ENCODE measurements around the gene ENTPD8.

Gene ENTPD8

GRCh38 chr9:137461663-137462395 is 20.7 kb upstream of the ENTPD8 start:
- TF ChIP-seq PPARA (CRISPR knock-in tag; IDR thresholded peaks at IDR 0.05; ENCODE audit: borderline replicate concordance) (no peak), ZNF70 (CRISPR knock-in tag; IDR thresholded peaks at IDR 0.05) (no peak), ZFP3 (CRISPR knock-in tag; IDR thresholded peaks at IDR 0.05) (no peak), SNAI2 (CRISPR knock-in tag; IDR thresholded peaks at IDR 0.05) (no peak), GLIS3 (CRISPR knock-in tag; IDR thresholded peaks at IDR 0.05) (no peak), OSR1 (CRISPR knock-in tag; IDR thresholded peaks at IDR 0.05) (no peak)
- no peak for ATAC-seq

- no peak for ATAC-seq
- TF ChIP-seq, protein P1, sequence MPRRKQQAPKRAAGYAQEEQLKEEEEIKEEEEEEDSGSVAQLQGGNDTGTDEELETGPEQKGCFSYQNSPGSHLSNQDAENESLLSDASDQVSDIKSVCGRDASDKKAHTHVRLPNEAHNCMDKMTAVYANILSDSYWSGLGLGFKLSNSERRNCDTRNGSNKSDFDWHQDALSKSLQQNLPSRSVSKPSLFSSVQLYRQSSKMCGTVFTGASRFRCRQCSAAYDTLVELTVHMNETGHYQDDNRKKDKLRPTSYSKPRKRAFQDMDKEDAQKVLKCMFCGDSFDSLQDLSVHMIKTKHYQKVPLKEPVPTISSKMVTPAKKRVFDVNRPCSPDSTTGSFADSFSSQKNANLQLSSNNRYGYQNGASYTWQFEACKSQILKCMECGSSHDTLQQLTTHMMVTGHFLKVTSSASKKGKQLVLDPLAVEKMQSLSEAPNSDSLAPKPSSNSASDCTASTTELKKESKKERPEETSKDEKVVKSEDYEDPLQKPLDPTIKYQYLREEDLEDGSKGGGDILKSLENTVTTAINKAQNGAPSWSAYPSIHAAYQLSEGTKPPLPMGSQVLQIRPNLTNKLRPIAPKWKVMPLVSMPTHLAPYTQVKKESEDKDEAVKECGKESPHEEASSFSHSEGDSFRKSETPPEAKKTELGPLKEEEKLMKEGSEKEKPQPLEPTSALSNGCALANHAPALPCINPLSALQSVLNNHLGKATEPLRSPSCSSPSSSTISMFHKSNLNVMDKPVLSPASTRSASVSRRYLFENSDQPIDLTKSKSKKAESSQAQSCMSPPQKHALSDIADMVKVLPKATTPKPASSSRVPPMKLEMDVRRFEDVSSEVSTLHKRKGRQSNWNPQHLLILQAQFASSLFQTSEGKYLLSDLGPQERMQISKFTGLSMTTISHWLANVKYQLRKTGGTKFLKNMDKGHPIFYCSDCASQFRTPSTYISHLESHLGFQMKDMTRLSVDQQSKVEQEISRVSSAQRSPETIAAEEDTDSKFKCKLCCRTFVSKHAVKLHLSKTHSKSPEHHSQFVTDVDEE (CRISPR knock-in tag; IDR thresholded peaks at IDR 0.05), result no peak
- TF ChIP-seq RARB (CRISPR knock-in tag; IDR thresholded peaks at IDR 0.05) (no peak), ISL1 (CRISPR knock-in tag; IDR thresholded peaks at IDR 0.05) (no peak), ZC3H10 (CRISPR knock-in tag; IDR thresholded peaks at IDR 0.05) (no peak), TCF4 (CRISPR knock-in tag; IDR thresholded peaks at IDR 0.05; ENCODE audit: borderline replicate concordance) (no peak)
Measured at GRCh38 chr9:137461316-137461662, 20.1 kb upstream of the ENTPD8 start.

DNA sequence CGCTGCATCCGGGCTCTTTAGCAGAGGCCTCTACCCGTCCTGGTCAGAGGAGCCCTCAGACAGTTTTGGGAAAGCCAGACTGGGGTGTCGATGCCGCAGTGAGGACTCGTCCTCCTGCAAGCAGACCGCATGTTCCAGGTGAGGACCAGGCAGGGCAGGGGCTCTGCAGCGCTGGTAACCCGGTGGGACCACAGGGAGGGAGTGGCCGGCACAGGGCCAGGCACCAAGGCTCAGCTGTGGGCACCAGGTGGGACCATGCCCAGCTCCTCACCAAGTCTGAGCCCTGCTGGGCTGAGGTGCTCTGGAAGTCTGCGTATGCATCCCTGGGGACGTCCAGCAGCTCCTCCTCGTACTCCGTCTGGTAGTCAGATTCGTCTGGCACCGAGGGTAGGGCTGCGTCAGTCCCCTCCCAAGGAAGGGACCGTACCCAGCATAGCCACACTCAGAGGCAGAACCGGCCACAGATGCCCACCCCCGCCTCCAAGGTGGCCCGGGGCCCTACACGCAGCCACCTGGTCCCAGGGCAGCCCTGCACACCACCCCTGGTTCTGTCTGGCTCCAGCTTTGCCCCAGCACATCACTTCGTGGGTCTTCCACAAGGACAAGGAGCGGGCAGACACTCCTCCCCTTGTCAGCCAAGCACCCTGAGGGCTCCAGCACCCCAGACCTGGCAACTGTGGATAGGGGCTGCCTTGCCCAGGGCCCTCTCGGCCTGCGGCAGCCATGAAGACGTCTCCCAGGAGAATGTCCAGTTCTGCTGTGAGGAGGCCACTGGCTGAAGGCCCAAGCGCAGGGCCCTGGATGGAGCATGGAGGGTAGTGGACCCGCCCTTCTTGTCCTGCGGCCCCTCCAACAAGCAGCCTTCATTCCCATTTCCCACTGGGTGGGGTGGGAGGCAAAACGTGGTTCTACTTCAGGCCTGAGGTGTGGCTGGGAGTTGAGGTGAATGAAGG is 19.5 kb upstream of the ENTPD8 start:
- no peak for ATAC-seq
- TF ChIP-seq GLIS3 (CRISPR knock-in tag; IDR thresholded peaks at IDR 0.05), result no peak
- TF ChIP-seq, protein P2, sequence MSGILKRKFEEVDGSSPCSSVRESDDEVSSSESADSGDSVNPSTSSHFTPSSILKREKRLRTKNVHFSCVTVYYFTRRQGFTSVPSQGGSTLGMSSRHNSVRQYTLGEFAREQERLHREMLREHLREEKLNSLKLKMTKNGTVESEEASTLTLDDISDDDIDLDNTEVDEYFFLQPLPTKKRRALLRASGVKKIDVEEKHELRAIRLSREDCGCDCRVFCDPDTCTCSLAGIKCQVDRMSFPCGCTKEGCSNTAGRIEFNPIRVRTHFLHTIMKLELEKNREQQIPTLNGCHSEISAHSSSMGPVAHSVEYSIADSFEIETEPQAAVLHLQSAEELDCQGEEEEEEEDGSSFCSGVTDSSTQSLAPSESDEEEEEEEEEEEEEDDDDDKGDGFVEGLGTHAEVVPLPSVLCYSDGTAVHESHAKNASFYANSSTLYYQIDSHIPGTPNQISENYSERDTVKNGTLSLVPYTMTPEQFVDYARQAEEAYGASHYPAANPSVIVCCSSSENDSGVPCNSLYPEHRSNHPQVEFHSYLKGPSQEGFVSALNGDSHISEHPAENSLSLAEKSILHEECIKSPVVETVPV (CRISPR knock-in tag; IDR thresholded peaks at IDR 0.05), result no peak
- no peak for TF ChIP-seq TCF4 (CRISPR knock-in tag; IDR thresholded peaks at IDR 0.05; ENCODE audit: borderline replicate concordance)
- TF ChIP-seq ZNF565 (CRISPR knock-in tag; conservative IDR thresholded peaks at IDR 0.05; ENCODE audit: low read depth), result no peak
- no peak for TF ChIP-seq ZNF8 (CRISPR knock-in tag; IDR thresholded peaks at IDR 0.05)
- TF ChIP-seq BACH2 (CRISPR knock-in tag; IDR thresholded peaks at IDR 0.05; ENCODE audit: borderline replicate concordance), result no peak
- no peak for TF ChIP-seq ZNF70 (CRISPR knock-in tag; IDR thresholded peaks at IDR 0.05)
- TF ChIP-seq POU6F1 (CRISPR knock-in tag; IDR thresholded peaks at IDR 0.05; ENCODE audit: borderline replicate concordance, low read depth), result no peak
- TF ChIP-seq SNAI2 (CRISPR knock-in tag; IDR thresholded peaks at IDR 0.05), result no peak
- TF ChIP-seq PATZ1 (CRISPR knock-in tag; IDR thresholded peaks at IDR 0.05; ENCODE audit: borderline replicate concordance), result no peak
- TF ChIP-seq ZFP30 (CRISPR knock-in tag; IDR thresholded peaks at IDR 0.05), result no peak
- TF ChIP-seq, protein P1 (CRISPR knock-in tag; IDR thresholded peaks at IDR 0.05), result no peak
- TF ChIP-seq OSR1 (CRISPR knock-in tag; IDR thresholded peaks at IDR 0.05), result no peak
- TF ChIP-seq PPARA (CRISPR knock-in tag; IDR thresholded peaks at IDR 0.05; ENCODE audit: borderline replicate concordance), result no peak
- TF ChIP-seq ZC3H10 (CRISPR knock-in tag; IDR thresholded peaks at IDR 0.05), result no peak

All from SK-N-SH treated with all-trans-retinoic acid at 6 μM for 48 hours (cell line).